Upper lobe of right lung (tissue), 1 donor: Measurements from ENCODE around the gene UQCRC2. TPM values are rescaled to one million over a fixed set of nuclear protein-coding genes. Genes with fewer than 3 reads are reported as not detected.
A peak's percentile ranks its signal among the peaks of the same experiment; 100 is the strongest.
"Not testable (repeated sequence)": the region's sequence is repeated elsewhere in the genome, so short reads cannot be mapped to it uniquely, and the experiment has no call there.

Experiments used
- ATAC-seq: fragments of 200-7000 bp; cut with Tn5 transposase; one replicate; pipeline ENCODE4 v1.9.1; 2020; ENCODE audit warnings: mild to moderate bottlenecking, moderate library complexity
- DNase-seq: peaks from one replicate; pipeline ENCODE4 v3.0.0-alpha.2; 2020
- H3K27ac ChIP-seq: fragments of 200-600 bp; one replicate; pipeline ENCODE4 v1.8.0; 2022
- H3K27me3 ChIP-seq: fragments of 200-600 bp; one replicate; pipeline ENCODE4 v1.8.0; 2022; ENCODE audit warnings: mild to moderate bottlenecking
- H3K36me3 ChIP-seq: fragments of 200-600 bp; one replicate; pipeline ENCODE4 v1.8.0; 2022
- H3K4me1 ChIP-seq: fragments of 200-600 bp; one replicate; pipeline ENCODE4 v1.8.0; 2022
- H3K4me3 ChIP-seq: fragments of 200-600 bp; one replicate; pipeline ENCODE4 v1.8.0; 2022; ENCODE audit warnings: mild to moderate bottlenecking
- H3K9me3 ChIP-seq: fragments of 200-600 bp; one replicate; pipeline ENCODE4 v1.8.0; 2022
- CTCF ChIP-seq: fragments of 200-600 bp; IDR thresholded peaks from one replicate; pipeline ENCODE4 v1.8.0; 2022; ENCODE audit warnings: antibody characterized with exemption
- intact Hi-C: fragments of 100-400 bp; cut with DNase I; formaldehyde crosslinking; loops from one replicate; pipeline ENCODE4 v1.11.0; 2022
- long read RNA-seq: library from polyadenylated mRNA; unstranded; transcript quantifications from one replicate; pipeline ENCODE4 v2.0.0, GENCODE V29; 2021
- total RNA-seq: library from RNA; stranded (reverse); fragmentation: NEBNext Ultra II Directional; extraction: Animal tissue kit (Norgen Biotek cat#: 25700); gene quantifications from one replicate; pipeline ENCODE4 v1.2.1, GENCODE V29; 2021
- donor health status: DM: no; HTN: yes; CAD: no; lungs with severe emphysema.

The UQCRC2 gene
- total RNA-seq, result 161 TPM
- long read RNA-seq, transcript UQCRC2-201 (14 exons, 2,615 nt), result major isoform, 142 of 155 reads
- long read RNA-seq, partial matches to known transcripts, result 6 of 155 reads
- long read RNA-seq, other reads (novel, unspliced or antisense), result 7 of 155 reads

GRCh38 chr16:21952793-21953540 lies at the start of gene UQCRC2:
TSS of gene UQCRC2 (plus strand) at chr16:21953361. CDS start at chr16:21953424, 63 bp downstream.
- DNase-seq (peak; percentile 95), ATAC-seq (peak; percentile 97)
- H3K4me1 ChIP-seq, result peaks cover 33% of the 10 kb centered on the region
- intact Hi-C loops, result no loop called here
- peak within 1 kb of the TSS; percentile 97 for H3K27ac ChIP-seq
- peaks cover 20% of the 10 kb centered on the region for H3K36me3 ChIP-seq
- H3K9me3 ChIP-seq, result no peaks in the 10 kb centered on the region
- TF ChIP-seq CTCF, result no peak
- no peaks in the 10 kb centered on the region for H3K27me3 ChIP-seq
- peak within 1 kb of the TSS; percentile 93 for H3K4me3 ChIP-seq

- ATAC-seq, DNase-seq, intact Hi-C loops, H3K36me3 ChIP-seq, H3K9me3 ChIP-seq, H3K4me1 ChIP-seq, H3K4me3 ChIP-seq, H3K27ac ChIP-seq, H3K27me3 ChIP-seq: not testable (repeated sequence)
Observed at GRCh38 chr16:21932650-21933049, 20.5 kb upstream of the UQCRC2 start.

- ATAC-seq, result peak; percentile 49
- H3K36me3 ChIP-seq, intact Hi-C loops, H3K27me3 ChIP-seq, H3K27ac ChIP-seq, H3K9me3 ChIP-seq, DNase-seq, H3K4me3 ChIP-seq, H3K4me1 ChIP-seq: not testable (repeated sequence)
Observed at GRCh38 chr16:21933316-21933715, 19.8 kb upstream of the UQCRC2 start.

- DNase-seq, H3K36me3 ChIP-seq, ATAC-seq, H3K27me3 ChIP-seq, H3K27ac ChIP-seq, intact Hi-C loops, H3K9me3 ChIP-seq, H3K4me3 ChIP-seq, H3K4me1 ChIP-seq: not testable (repeated sequence)
Observed at GRCh38 chr16:21933790-21934189, 19.4 kb upstream of the UQCRC2 start.

GRCh38 chr16:21936216-21936615 lies 16.9 kb upstream of the UQCRC2 start:
- H3K4me1 ChIP-seq, ATAC-seq, H3K27me3 ChIP-seq, H3K4me3 ChIP-seq, H3K36me3 ChIP-seq, H3K27ac ChIP-seq, intact Hi-C loops, DNase-seq, H3K9me3 ChIP-seq: not testable (repeated sequence)

- Histone ChIP-seq H3K27ac (no peak overlapping the region), H3K36me3 (no peaks in the 10 kb centered on the region), H3K4me1 (no peaks in the 10 kb centered on the region), H3K4me3 (no peak overlapping the region), H3K27me3 (no peaks in the 10 kb centered on the region), H3K9me3 (no peaks in the 10 kb centered on the region)
- intact Hi-C loops, result no loop called here
- DNase-seq, result no peak
- TF ChIP-seq CTCF, result no peak
- ATAC-seq, result no peak
Observed at GRCh38 chr16:21937336-21937829, 15.8 kb upstream of the UQCRC2 start.

- Histone ChIP-seq H3K9me3 (no peaks in the 10 kb centered on the region), H3K4me3 (no peak overlapping the region), H3K27ac (no peak overlapping the region), H3K4me1 (no peaks in the 10 kb centered on the region), H3K27me3 (no peaks in the 10 kb centered on the region), H3K36me3 (no peaks in the 10 kb centered on the region)
- TF ChIP-seq CTCF, result no peak
- DNase-seq, result no peak
- intact Hi-C loops, result no loop called here
- no peak for ATAC-seq
Observed at GRCh38 chr16:21940570-21940969, 12.6 kb upstream of the UQCRC2 start.
